HEK293T (cell line): Measurements from ENCODE around the gene EGFR.

Experiments
- ARNT ChIP-seq: fragments of 450-650 bp; IDR thresholded peaks from 2 replicates; pipeline ENCODE4 v1.6.1; 2017; ENCODE audit warnings: mild to moderate bottlenecking
- BHLHE40 ChIP-seq: fragments of 450-650 bp; IDR thresholded peaks from 2 replicates; pipeline ENCODE4 v1.6.1; 2016; ENCODE audit warnings: mild to moderate bottlenecking, moderate library complexity, borderline replicate concordance
- CTBP1 ChIP-seq: fragments of 450-650 bp; IDR thresholded peaks from 2 replicates; pipeline ENCODE4 v1.6.1; 2016; ENCODE audit warnings: borderline replicate concordance
- ELF4 ChIP-seq: fragments of 450-650 bp; IDR thresholded peaks from 2 replicates; pipeline ENCODE4 v1.6.1; 2017; ENCODE audit warnings: antibody characterized with exemption
- FOXA1 ChIP-seq: fragments of 450-650 bp; IDR thresholded peaks from 2 replicates; pipeline ENCODE4 v1.6.1; 2016; ENCODE audit warnings: mild to moderate bottlenecking
- FOXK2 ChIP-seq: fragments of 450-650 bp; IDR thresholded peaks from 2 replicates; pipeline ENCODE4 v1.6.1; 2016; ENCODE audit warnings: mild to moderate bottlenecking
- FOXM1 ChIP-seq: fragments of 450-650 bp; IDR thresholded peaks from 2 replicates; pipeline ENCODE4 v1.6.1; 2017; ENCODE audit warnings: mild to moderate bottlenecking, borderline replicate concordance
- HDGF ChIP-seq: fragments of 450-650 bp; IDR thresholded peaks from 2 replicates; pipeline ENCODE4 v1.6.1; 2017; ENCODE audit warnings: antibody characterized with exemption, borderline replicate concordance
- LEF1 ChIP-seq: fragments of 450-650 bp; IDR thresholded peaks from 2 replicates; pipeline ENCODE4 v1.6.1; 2017; ENCODE audit warnings: mild to moderate bottlenecking, borderline replicate concordance
- NFRKB ChIP-seq: fragments of 450-650 bp; IDR thresholded peaks from 2 replicates; pipeline ENCODE4 v1.6.1; 2016; ENCODE audit warnings: mild to moderate bottlenecking, moderate library complexity
- SP1 ChIP-seq: fragments of 450-650 bp; IDR thresholded peaks from 2 replicates; pipeline ENCODE4 v1.6.1; 2017
- SUZ12 ChIP-seq: fragments of 450-650 bp; IDR thresholded peaks from 2 replicates; pipeline ENCODE4 v1.6.1; 2016; ENCODE audit warnings: mild to moderate bottlenecking
- TARDBP ChIP-seq: fragments of 450-650 bp; IDR thresholded peaks from 2 replicates; pipeline ENCODE4 v1.6.1; 2016

GRCh38 chr7:55129541-55130394 lies 111.0 kb downstream of the EGFR start:
- TF ChIP-seq CTBP1 = no peak
- TF ChIP-seq SP1 = no peak
- no peak for TF ChIP-seq ELF4
- no peak for TF ChIP-seq ARNT
- TF ChIP-seq FOXM1 = no peak
- no peak for TF ChIP-seq FOXA1
- TF ChIP-seq TARDBP = no peak
- no peak for TF ChIP-seq FOXK2
- TF ChIP-seq HDGF = no peak
- TF ChIP-seq NFRKB = no peak
- TF ChIP-seq LEF1 = no peak
- no peak for TF ChIP-seq SUZ12
- TF ChIP-seq BHLHE40 = no peak
